CD4-positive, alpha-beta T cell (primary cell): ENCODE data around the gene SKAP1. TPM values are rescaled to one million over a fixed set of nuclear protein-coding genes. Genes with fewer than 3 reads are reported as not detected.

ENCODE experiments used
- ATAC-seq: fragments of 200-7000 bp; cut with Tn5 transposase; one replicate; pipeline ENCODE4 v1.10.0; 2022; ENCODE audit warnings: mild to moderate bottlenecking; ENCODE audit not compliant: poor library complexity
- CTCF ChIA-PET: fragments of 350-600 bp; sonication (Branson Sonifier 250); formaldehyde crosslinking; loops from one replicate; lab custom pipeline; 2021; ENCODE audit warnings: antibody characterized with exemption, inconsistent platforms; lab: Charles Lee
- POLR2A ChIA-PET: fragments of 350-600 bp; sonication (Branson Sonifier 250); formaldehyde crosslinking; loops from one replicate; lab custom pipeline; 2021; ENCODE audit warnings: antibody characterized with exemption, inconsistent platforms; lab: Charles Lee
- DNase-seq, 14 experiments: peaks; one replicate each; pipeline ENCODE4 v3.0.0-alpha.2; 2013 to 2020; ENCODE audit warnings: mixed read lengths in 2 of 14
- H3K27ac ChIP-seq, 2 donors: one replicate each; pipeline versions ENCODE4 v1.5.1 to v1.7.0; 2013; ENCODE audit warnings: low read length in 2 of 2, low read depth in 1 of 2, mild to moderate bottlenecking in 1 of 2
- H3K27me3 ChIP-seq, 2 experiments: 1 replicate in 1 of 2; 2 replicates in 1 of 2; pipeline versions ENCODE4 v1.6.1 to v1.7.0; 2013; ENCODE audit warnings: low read length in 2 of 2, control low read depth in 1 of 2, mild to moderate bottlenecking in 1 of 2, moderate library complexity in 1 of 2; ENCODE audit not compliant: insufficient read depth in 2 of 2, control insufficient read depth in 1 of 2
- H3K36me3 ChIP-seq: one replicate; pipeline ENCODE4 v1.6.1; 2013; ENCODE audit warnings: low read length, control low read depth; ENCODE audit not compliant: insufficient read depth
- H3K4me1 ChIP-seq: one replicate; pipeline ENCODE4 v1.6.1; 2013; ENCODE audit warnings: low read length, control low read depth; ENCODE audit not compliant: insufficient read depth
- H3K4me3 ChIP-seq: one replicate; pipeline ENCODE4 v1.5.1; 2013; ENCODE audit warnings: mild to moderate bottlenecking, low read length, moderate library complexity
- H3K9me3 ChIP-seq, 2 experiments: 1 replicate in 1 of 2; 2 replicates in 1 of 2; pipeline versions ENCODE4 v1.6.1 to v1.7.0; 2013; ENCODE audit warnings: low read length in 2 of 2, mild to moderate bottlenecking in 2 of 2, control low read depth in 1 of 2, moderate library complexity in 1 of 2; ENCODE audit not compliant: control insufficient read depth in 1 of 2, insufficient read depth in 1 of 2
- H3K27ac Mint-ChIP-seq: one replicate; pipeline ENCODE4 v1.8.0; 2020; ENCODE audit warnings: mixed read lengths
- H3K27me3 Mint-ChIP-seq: one replicate; pipeline ENCODE4 v1.8.0; 2021; ENCODE audit warnings: mixed read lengths
- H3K36me3 Mint-ChIP-seq: one replicate; pipeline ENCODE4 v1.8.0; 2021; ENCODE audit warnings: low read depth, mixed read lengths
- H3K4me1 Mint-ChIP-seq: one replicate; pipeline ENCODE4 v1.8.0; 2021; ENCODE audit warnings: low read depth, mixed read lengths
- H3K4me3 Mint-ChIP-seq: one replicate; pipeline ENCODE4 v1.8.0; 2020; ENCODE audit warnings: mild to moderate bottlenecking, mixed read lengths
- H3K9me3 Mint-ChIP-seq: one replicate; pipeline ENCODE4 v1.8.0; 2020; ENCODE audit warnings: mixed read lengths
- intact Hi-C, 2 experiments: fragments of 100-400 bp; cut with DNase I in 1 of 2; cut with micrococcal nuclease in 1 of 2; formaldehyde crosslinking; loops; one replicate each; pipeline versions ENCODE4 v1.15.1 to v1.9.0; 2023 to 2025; cut with DNase I, micrococcal nuclease
- total RNA-seq, 174 experiments: library from RNA in 2 of 174; stranded (reverse) in 2 of 174; gene quantifications; one replicate each; pipeline ENCODE4 v1.2.3 and lab custom pipeline; 2021 to 2026
- TF ChIP-seq, protein P1 (sequence below): fragments of 200-600 bp; IDR thresholded peaks from one replicate; pipeline ENCODE4 v1.8.0; 2022; ENCODE audit warnings: antibody characterized with exemption, mild to moderate bottlenecking

Gene SKAP1
- total RNA-seq, 2 experiments from 2014 or later = 92.0 to 95.1 TPM

DNA sequence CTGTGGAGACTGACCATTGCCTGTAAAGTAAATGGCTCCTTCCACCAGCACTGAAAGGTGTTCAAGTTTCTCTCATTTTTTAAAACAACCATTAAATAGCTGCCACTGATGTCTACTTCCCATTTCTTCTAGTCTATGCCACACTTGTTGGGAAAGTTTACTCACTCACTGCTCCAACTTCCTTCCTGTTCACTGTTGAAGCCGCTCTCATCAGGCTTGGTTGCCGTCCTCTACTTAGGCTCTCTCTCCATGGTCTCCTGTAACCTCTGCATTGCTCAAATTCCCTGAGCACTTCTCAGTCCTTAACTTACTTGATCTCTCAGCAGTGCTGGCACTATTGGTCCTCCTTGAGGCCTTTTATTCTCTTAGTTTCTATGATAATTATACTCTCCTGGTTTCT is 290.1 kb downstream of the SKAP1 start:
- Mint-ChIP-seq H3K27me3 (no peaks in the 10 kb centered on the region), H3K4me3 (no peak overlapping the region), H3K4me1 (no peaks in the 10 kb centered on the region), H3K9me3 (no peaks in the 10 kb centered on the region), H3K27ac (peak overlapping the region; percentile 30), H3K36me3 (peaks cover 74% of the 10 kb centered on the region)
- H3K36me3 ChIP-seq = peaks cover 57% of the 10 kb centered on the region
- no peaks in the 10 kb centered on the region for H3K9me3 ChIP-seq
- intact Hi-C loops = no loop called here
- ATAC-seq (no peak), DNase-seq (peak in 1 of 14 experiments; percentile 23)
- H3K27me3 ChIP-seq = no peaks in the 10 kb centered on the region
- TF ChIP-seq, protein P1, sequence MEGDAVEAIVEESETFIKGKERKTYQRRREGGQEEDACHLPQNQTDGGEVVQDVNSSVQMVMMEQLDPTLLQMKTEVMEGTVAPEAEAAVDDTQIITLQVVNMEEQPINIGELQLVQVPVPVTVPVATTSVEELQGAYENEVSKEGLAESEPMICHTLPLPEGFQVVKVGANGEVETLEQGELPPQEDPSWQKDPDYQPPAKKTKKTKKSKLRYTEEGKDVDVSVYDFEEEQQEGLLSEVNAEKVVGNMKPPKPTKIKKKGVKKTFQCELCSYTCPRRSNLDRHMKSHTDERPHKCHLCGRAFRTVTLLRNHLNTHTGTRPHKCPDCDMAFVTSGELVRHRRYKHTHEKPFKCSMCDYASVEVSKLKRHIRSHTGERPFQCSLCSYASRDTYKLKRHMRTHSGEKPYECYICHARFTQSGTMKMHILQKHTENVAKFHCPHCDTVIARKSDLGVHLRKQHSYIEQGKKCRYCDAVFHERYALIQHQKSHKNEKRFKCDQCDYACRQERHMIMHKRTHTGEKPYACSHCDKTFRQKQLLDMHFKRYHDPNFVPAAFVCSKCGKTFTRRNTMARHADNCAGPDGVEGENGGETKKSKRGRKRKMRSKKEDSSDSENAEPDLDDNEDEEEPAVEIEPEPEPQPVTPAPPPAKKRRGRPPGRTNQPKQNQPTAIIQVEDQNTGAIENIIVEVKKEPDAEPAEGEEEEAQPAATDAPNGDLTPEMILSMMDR = no peak
- H3K4me1 ChIP-seq = no peaks in the 10 kb centered on the region
- no peak overlapping the region for H3K27ac ChIP-seq
- CTCF ChIA-PET = no interaction called here
- H3K4me3 ChIP-seq = no peak overlapping the region
- POLR2A ChIA-PET = no interaction called here

DNA sequence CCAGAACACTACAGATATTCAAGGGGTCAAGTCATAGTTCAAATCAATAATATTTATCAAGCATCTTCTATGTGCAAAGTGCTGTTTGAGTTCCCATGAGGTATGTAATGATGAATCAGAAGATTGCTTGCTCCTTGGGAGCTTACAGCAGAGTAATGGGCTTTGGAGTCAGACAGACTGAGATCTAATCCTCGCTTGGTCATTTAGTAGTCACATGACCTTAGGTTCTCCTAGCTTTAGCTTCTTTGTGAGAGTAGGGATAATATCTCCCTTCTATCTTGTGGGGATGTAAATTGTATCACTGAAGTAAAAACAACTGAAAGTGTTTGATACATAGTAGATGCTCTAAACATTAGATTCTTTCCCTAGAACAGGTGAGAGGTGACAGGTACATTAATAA is 292.4 kb downstream of the SKAP1 start:
- CTCF ChIA-PET = interaction anchor here (0.7 kb wide), 1 partner anchor 11 kb away, joined by 3 read pairs; no protein-coding TSS in a partner anchor
- POLR2A ChIA-PET = no interaction called here
- no peaks in the 10 kb centered on the region for H3K27me3 ChIP-seq
- no peaks in the 10 kb centered on the region for H3K9me3 ChIP-seq
- Mint-ChIP-seq H3K27ac (no peak overlapping the region), H3K9me3 (no peaks in the 10 kb centered on the region), H3K27me3 (no peaks in the 10 kb centered on the region), H3K4me1 (no peaks in the 10 kb centered on the region), H3K4me3 (no peak overlapping the region), H3K36me3 (peaks cover 78% of the 10 kb centered on the region)
- intact Hi-C loops = no loop called here
- H3K36me3 ChIP-seq = peaks cover 44% of the 10 kb centered on the region
- ATAC-seq = no peak
- H3K27ac ChIP-seq = no peak overlapping the region
- DNase-seq = no peak
- TF ChIP-seq, protein P1 = no peak
- no peak overlapping the region for H3K4me3 ChIP-seq
- no peaks in the 10 kb centered on the region for H3K4me1 ChIP-seq

DNA sequence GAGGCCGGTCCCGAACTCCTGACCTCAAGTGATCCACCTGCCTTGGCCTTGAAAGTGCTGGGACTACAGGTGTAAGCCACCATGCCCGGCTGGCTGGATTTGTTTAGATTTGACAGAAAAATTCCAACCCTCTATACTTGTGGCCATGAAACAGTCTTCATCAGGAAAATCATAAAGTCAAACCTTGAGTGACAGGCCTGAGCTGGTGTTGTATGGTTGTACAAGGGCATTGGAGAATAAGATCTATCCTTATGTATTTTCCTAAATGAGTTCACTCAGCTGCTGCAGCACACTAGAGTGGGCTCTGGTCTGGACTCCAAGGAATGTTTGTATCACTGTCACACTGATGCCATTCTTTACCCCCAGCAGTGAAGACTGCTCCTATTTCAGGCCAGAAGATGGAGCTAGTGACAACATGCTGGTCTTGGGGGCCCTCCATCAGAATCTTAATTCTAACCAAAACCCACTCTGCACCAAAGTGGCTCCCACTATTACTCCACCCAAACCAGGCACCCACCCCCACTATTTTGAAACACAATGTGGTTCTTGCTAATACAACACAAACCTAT is 295.0 kb downstream of the SKAP1 start:
- H3K36me3 Mint-ChIP-seq = peaks cover 73% of the 10 kb centered on the region
- H3K4me3 Mint-ChIP-seq = no peak overlapping the region
- intact Hi-C loops = no loop called here
- H3K4me1 Mint-ChIP-seq = no peaks in the 10 kb centered on the region
- H3K27me3 Mint-ChIP-seq = no peaks in the 10 kb centered on the region
- TF ChIP-seq, protein P1 = no peak
- no peaks in the 10 kb centered on the region for H3K9me3 Mint-ChIP-seq
- POLR2A ChIA-PET = no interaction called here
- Histone ChIP-seq H3K36me3 (peaks cover 38% of the 10 kb centered on the region), H3K4me3 (no peak overlapping the region), H3K9me3 (no peaks in the 10 kb centered on the region), H3K27me3 (no peaks in the 10 kb centered on the region), H3K4me1 (no peaks in the 10 kb centered on the region), H3K27ac (no peak overlapping the region)
- H3K27ac Mint-ChIP-seq = peak overlapping the region; percentile 56
- CTCF ChIA-PET = interaction anchor here (0.6 kb wide), 2 partner anchors 91 to 679 kb away, joined by 3 to 5 read pairs; no protein-coding TSS in a partner anchor
- no peak for ATAC-seq
- DNase-seq = no peak
